LNCAP (cell line): ENCODE measurements around the gene DAB1.

Experiments
- TF ChIP-seq, protein P1 (sequence below): fragments of 450-650 bp; IDR thresholded peaks from 2 replicates; pipeline ENCODE4 v1.5.1; 2017; ENCODE audit warnings: mild to moderate bottlenecking

Gene DAB1

DNA sequence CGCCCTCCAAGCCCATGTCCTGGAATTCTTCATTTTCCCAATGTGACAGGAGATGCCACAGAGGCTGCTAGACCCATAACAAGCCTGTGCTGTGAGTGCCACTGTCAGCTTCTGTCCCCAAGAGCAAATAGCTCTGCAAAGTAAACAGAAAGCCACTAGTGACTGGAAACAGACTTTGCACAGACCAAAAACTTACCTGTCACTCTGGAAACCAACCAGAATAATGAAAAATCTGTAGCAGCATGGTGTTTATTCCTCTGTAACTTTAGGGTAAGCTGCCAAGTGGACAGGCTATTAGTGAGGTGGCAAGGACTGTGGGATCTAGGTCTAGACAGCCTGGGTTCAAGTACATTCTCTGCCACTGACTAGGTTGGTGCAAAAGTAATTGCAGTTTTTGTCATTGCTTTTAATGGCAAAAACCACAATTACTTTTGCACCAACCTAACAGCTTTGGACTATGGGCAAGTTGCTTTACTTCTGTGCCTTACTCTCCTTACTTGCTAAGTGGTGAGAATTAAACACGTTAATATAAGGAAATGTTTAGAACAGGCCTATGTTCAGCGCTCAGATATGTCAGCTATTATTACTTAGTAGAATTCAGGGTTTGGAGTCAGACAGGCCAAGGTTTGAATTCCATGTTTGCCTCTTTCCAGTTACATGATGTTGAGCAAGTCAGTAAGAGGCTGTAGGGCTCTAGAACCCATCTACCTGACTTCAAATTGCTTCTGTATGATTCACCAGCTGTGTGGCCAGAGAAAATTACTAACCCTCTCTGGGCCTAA lies 457.8 kb downstream of the DAB1 start, which contains the start of gene C8B:
C8B (minus strand) TSS at position 100 of the 782 bp plus-strand sequence; CDS start at position 33, 67 bp downstream.
- TF ChIP-seq, protein P1, sequence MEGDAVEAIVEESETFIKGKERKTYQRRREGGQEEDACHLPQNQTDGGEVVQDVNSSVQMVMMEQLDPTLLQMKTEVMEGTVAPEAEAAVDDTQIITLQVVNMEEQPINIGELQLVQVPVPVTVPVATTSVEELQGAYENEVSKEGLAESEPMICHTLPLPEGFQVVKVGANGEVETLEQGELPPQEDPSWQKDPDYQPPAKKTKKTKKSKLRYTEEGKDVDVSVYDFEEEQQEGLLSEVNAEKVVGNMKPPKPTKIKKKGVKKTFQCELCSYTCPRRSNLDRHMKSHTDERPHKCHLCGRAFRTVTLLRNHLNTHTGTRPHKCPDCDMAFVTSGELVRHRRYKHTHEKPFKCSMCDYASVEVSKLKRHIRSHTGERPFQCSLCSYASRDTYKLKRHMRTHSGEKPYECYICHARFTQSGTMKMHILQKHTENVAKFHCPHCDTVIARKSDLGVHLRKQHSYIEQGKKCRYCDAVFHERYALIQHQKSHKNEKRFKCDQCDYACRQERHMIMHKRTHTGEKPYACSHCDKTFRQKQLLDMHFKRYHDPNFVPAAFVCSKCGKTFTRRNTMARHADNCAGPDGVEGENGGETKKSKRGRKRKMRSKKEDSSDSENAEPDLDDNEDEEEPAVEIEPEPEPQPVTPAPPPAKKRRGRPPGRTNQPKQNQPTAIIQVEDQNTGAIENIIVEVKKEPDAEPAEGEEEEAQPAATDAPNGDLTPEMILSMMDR: no peak

DNA sequence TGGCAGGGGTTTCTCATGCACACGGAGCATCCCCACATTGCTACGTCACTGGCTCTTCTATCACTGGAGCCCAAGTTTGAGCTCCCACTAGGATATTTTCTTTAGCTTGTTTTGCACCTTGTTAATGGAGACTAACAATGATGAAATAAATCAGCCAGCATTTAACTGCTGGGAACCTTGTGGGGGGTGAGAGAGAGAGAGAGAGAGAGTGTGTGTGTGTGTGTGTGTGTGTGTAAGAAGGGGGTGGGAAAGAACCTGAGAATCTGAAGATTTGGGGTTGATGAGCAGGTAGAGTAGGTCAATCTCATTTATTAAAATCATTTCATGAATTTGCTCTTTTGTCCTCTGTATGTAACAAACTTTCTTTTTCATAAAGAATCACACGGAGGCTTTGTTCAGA lies 458.7 kb downstream of the DAB1 start:
- TF ChIP-seq, protein P1: no peak

DNA sequence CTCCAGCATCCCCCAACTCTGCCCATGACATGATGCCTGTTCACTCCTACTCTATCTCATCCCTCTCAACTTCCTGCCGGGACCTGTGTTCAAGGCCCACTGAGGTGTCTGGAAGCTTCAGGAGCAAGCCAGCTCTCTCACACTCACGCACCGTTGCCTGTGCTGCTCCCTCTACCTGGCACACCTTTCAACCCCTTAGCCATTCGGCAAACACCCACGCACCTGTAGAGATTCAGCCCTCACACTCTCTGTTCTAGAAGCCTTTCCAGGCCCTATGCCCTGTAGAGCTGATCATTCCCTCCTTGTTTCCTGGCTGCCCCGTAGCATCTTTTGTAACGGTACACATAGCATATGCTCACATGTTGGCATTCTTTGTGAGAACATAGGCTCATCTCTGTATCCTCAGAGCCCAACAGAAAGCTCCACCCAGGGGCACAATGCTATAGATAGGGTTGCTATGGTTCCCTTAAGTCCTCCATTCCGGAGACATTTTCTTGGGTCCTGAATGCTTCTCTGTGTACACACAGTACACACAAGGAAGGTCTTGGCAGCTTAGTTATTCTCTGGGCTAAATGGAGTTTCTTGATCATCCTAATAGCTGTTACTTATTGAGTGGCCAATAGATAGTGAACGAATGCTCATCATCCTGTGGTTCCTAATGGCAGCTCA lies 459.4 kb downstream of the DAB1 start:
- TF ChIP-seq, protein P1: no peak

DNA sequence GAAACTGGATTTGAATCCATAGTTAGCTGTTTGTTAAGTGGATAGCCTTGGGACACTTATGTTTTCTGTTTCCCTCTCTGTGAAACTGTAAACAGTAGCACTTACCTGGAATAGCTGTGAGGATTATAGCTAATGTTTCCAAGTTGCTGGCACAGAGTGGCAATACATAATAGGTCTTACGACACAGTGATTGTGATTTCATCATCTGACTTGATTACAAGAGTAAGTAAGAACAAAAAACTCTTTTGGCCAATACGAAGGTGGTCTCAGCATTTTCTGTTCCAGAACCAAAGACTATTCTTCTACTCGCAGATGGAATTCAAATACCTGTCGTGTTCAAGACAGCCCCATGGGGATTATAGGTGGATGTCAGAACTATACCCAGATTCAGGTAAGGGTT lies 460.2 kb downstream of the DAB1 start:
- TF ChIP-seq, protein P1: no peak

DNA sequence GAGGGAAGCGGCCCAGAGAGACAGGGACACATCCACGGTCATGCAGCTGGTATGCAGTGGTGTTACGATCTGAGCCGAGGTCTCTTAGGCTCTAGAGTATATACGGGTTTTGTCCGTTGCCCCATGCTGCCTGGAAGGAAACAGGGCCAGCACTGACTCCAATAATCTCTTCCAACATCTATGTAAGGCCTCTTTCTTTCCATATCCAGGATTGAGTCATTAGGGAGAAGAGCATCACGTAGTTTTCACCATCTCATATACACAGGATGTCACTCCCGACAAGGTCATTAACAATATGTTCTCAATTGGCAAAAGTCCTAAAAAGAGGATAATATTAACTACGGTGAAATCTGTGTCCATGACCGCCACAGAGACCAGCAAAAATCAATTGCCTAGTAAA lies 462.4 kb downstream of the DAB1 start:
- TF ChIP-seq, protein P1: no peak

DNA sequence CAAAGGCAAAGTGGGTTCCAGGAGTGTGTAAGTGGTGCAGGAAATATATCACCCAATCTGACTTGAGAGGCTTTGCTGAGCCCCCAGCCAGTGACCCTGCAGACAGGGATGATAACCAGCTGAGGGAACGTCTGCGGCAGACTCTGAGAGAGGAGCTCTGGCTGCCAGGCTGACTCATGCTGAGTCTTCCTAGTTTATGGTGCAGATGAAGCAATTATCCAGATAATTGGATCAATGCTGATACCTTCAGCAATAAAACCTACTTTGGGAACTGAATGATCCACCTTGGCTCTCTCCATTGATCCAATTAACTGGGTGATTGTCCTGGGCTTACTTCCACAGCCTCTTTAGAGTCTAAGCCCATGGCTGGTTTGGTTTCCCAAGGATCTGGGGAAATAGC lies 465.3 kb downstream of the DAB1 start:
- TF ChIP-seq, protein P1: no peak

DNA sequence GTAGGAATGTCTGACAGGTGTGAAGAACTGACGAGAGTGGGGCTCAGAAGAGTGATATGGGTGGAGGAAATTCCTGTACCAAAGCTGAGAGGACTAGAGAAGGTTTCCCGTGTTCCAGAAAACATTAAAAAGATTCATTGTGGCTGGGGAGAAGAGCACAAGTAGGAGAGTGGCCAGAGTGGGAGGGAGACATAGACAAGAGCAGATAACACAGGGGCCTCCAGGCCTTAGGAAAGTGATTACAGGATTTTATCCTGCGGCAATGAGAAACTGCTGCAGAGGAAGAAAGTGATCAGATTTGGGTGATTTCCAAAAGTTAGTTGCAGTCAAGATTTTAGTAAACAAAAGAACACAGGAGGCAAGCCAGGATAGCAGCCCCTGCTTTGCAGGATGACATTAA lies 465.9 kb downstream of the DAB1 start:
- TF ChIP-seq, protein P1: no peak
